HG03108 (cell line): ENCODE data around the gene RAB3A.
"Not testable (repeated sequence)": the region's sequence is repeated elsewhere in the genome, so short reads cannot be mapped to it uniquely, and the experiment has no call there.

Experiments
- ATAC-seq: cut with Tn5 transposase; IDR thresholded peaks from one replicate; pipeline ENCODE4 v1.9.1; 2021; ENCODE audit warnings: moderate library complexity; ENCODE audit not compliant: unreplicated experiment

The RAB3A gene

GRCh38 chr19:18224525-18225354, 20.9 kb upstream of the RAB3A start:
- peak; percentile 87 for ATAC-seq

DNA sequence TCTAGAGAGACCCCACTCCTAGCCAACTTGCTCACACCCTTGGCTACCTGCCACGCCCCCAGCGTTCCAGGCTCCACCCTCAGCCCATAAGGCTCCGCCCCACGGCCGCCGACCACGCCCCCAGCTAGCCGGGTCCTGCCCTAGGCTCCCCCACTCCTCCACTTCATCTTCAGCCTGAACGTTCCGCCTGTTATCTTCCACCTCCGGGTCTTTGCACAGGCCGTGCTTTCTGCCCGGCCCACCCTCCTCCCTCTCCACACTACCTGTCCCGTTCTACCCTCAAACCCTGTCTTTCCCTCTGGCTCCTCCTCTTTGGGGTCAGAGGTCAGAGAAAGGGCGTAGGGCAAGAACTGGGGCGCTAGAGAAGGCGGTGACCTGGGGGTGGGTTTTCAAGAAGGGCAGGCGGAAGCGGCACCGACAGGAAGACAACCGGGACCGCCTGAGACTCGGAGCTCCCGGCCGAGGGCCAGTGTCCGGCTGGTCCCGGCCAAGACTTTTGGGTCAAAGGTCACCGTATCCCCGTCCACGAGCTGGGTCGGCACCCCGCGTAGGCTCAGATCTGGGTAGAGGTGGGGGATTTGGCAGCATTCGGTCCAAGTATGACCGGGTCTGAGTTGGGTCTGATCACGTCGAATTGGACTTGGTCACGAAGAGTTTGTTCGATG, 20.1 kb upstream of the RAB3A start:
- no peak for ATAC-seq

GRCh38 chr19:18221815-18222725, 18.2 kb upstream of the RAB3A start:
- no peak for ATAC-seq

DNA sequence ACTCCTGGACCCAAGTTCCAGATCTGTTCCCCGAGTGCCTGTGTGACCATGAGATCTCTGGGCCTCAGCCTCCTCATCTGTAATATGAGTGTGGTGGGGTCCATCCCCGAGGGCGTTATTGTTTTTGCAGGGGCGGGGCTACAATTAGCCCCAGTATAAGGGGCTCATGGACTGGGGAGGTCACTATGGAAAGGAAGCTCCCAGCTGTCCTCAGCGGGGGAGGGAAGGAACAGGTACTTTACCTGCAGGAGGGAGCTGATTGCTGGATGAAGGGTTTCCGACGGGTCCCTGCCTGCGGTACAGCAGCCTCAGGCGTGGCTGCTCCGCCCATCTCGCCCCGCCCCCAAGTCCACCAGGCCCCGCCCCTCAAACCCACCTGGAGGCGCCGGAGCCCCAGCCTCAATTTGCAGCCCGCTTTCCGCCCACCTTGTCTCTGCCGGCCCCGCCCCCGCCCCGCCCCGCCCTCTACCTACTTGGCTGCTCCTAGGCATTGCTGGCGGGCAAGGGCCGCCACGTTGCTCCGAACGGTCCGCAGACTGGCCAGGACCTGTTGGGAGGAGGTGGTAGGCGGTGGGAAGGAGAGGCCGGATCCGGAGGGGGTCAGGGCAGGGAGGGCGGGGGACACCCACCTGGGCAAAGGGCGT, 16.9 kb upstream of the RAB3A start:
- no peak for ATAC-seq

DNA sequence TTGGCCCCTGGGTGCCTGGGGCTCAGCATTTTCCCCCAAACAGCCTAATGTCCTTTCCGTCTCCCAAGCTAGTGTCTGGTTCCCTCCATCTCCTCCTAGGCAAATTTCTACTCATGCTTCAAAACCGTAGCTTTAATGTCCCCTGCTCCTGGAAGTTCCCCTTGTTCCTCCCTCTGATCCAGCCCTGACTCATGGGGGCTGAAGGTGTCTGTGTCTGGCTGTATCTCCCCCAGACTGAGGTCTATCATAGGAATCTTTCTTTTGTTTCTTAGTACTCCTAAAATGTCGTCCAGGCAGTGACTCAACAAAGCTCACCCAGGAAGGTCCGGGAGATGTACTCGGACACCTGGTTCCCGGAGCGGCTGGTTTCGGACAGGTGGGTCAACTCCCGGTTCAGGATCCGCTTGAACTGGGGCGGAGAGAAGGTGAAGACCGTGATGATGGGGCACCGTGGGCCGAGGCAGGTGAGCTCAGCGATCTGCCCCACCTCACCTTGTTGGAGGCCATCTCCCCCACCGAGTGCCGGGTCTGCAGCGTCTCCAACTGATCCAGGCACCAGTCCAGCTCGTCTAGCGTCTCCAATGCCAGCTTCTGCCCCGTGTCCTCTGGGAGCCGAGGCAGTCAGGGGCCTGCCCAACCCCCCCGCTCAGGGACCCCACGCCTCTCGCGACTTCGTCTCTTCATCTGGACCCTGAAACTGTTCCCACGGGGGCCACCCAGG, 16.2 kb upstream of the RAB3A start:
- ATAC-seq: no peak

DNA sequence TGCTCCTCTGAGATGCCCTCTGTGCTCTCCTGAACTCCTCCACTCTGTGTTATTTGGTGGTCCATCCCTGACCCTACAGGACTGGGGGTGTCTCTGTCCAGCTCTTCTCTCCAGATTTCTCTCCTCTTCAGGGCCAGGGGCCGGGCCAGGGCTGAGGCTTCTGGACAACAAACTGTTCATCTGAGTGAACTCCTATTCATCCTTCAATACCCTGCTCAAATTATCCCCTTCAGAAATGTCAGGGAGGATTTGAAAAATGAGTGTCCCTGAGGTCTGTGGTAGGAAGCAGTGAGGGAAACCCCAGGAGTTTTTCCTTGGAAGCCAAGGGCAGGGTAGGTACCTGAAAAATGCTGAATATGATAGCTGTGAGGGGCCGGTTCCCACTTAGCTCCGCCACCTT, 14.8 kb upstream of the RAB3A start:
- no peak for ATAC-seq

DNA sequence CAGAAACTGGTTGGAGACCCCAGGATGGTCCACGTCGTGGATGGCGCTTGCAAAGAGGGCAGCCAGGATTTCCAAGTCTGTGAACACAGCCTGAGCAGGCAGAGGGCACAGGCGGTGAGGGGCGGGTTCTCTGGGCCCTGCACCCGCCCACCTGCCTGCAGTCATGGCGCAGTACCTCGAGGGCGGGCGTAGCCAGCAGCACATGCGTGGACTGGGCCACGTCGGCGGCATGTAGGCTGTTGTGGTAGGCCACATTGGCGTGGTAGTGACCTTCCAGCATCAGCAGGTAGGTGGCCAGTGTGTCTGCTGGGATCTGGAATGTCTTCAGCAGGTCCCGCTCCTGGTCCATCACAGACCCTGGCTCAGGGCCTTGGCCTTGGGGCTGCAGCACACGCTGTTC, 14.3 kb upstream of the RAB3A start:
- ATAC-seq: no peak

GRCh38 chr19:18216789-18217188, 12.9 kb upstream of the RAB3A start:
- ATAC-seq: no peak

GRCh38 chr19:18214779-18215433, 11.1 kb upstream of the RAB3A start:
- ATAC-seq: no peak

DNA sequence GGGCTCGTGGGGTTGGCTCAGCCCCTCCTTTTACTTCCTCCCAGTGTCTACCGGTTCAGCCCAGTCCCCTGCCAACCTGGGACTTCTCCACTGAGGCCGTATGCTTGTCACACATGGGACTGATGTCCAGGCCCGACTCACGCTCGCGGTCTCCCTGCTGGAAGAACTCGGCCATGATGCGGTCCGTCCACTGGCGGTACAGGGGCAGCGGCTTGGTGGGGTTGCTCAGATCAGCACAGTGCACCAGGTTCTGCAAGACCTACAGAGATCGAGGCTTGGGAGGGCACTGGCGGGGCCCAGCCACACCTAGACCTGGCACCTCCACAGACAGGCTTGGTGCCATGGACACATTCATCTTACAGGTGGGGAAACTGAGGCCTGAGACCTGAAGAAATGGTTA, 7.8 kb upstream of the RAB3A start:
- no peak for ATAC-seq

DNA sequence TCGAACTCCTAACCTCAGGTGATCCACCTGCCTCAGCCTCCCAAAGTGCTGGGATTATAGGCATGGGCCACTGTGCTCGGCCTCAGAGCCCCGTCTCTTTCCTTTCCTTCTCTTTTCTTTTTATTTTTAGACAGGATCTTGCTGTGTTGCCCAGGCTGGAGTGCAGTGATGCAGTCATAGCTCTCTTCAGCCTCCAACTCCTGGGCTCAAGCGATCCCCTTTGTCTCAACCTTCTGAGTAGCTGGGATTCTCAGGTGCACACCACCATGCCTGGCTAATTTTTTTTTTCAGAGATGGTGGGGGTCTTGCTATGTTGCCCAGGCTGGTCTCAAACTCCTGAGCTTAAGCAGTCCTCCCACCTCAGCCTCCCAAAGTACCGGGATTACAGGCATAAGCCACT, 6.1 kb upstream of the RAB3A start:
- ATAC-seq: not testable (repeated sequence)

DNA sequence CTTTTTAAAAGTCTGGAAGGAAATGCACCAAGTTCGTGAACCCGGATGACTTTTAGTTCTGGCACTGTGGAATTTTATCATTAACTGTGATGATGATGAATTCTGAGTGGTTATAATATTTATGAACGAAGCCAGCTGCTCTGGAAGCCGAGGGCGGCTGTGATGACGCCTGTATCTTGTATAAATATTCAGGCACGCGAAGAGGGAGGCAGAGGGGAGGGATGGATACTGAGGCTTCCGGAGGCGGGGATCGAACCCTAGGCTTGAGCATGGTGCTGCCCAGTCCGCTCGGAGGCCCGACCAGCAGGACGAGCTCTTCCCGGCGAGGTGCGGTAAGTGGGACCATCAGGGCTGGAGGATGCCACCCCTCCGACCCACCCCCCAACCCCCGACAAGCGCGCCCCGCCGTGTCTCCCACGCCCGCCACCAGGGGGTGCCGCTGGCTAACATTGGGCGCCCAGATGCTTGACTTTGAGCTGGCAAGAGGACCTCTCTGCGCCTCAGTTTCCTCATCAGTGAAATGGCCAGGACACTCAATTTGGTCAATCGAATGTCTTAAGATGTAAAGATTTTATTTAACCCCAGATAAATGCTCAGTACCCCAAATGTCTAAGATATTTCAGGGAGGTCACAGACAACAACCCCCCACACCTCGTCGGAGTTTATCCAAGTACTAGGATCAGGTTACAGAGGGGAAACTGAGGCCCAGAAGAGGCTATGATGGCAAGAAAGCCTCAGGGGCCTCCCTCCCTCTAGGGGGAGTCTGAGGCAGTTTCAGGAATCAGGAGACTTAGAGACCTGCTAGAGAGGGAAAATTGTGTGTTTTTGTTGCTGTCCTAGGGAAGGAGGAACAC, 4.5 kb upstream of the RAB3A start:
- ATAC-seq: no peak

DNA sequence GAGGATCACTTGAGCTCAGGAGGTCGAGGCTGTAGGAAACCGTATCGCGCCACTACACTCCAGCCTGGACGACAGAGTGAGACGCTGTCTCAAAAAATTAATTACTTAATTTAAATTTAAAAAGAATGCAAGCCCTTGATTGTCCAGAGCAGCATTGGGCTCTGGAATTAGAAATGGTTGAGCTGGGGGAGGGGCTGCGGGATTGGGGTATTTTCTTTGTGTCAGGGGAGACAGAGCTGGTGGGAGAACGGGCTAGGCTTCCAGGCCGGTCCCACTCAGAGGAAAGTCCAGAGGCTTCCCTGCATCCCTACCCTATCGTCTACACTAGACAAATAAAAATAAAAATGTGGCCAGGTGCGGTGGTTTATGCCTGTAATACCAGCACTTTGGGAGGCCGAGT, 2.2 kb upstream of the RAB3A start:
- ATAC-seq: no peak

DNA sequence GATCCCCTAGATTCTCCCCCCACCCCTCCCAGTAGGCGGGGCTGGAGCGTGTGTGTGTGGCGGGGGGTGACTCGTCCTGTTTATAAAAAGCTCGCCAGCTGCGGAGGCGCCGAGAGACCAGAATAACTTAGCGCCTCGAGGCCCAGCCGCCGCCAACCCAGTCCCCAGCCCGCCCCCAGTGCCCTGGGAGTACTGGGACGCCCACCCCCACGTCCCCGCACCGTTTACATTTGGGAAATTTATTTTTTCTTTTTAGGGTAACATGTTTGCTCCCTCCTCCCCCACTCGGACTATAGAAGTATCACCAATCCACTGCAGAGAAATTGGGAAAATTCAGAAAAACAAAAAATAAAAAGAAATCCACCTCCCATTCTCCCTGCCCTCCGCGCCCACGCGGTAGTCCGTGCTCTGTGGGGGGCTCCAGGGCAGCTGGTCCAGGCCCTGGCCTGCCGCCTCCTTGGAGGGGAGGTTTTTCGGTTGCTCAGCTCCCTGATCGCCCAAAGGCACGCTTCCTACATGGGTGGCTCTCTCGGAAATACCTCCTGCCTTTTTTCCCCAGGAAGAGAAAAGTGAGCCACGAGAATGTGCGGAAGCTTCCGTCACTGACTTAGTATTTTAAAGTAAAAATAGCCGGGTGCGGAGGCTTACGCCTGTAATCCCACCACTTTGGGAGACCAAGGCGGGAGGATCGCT, 1.5 kb upstream of the RAB3A start:
- ATAC-seq: no peak

DNA sequence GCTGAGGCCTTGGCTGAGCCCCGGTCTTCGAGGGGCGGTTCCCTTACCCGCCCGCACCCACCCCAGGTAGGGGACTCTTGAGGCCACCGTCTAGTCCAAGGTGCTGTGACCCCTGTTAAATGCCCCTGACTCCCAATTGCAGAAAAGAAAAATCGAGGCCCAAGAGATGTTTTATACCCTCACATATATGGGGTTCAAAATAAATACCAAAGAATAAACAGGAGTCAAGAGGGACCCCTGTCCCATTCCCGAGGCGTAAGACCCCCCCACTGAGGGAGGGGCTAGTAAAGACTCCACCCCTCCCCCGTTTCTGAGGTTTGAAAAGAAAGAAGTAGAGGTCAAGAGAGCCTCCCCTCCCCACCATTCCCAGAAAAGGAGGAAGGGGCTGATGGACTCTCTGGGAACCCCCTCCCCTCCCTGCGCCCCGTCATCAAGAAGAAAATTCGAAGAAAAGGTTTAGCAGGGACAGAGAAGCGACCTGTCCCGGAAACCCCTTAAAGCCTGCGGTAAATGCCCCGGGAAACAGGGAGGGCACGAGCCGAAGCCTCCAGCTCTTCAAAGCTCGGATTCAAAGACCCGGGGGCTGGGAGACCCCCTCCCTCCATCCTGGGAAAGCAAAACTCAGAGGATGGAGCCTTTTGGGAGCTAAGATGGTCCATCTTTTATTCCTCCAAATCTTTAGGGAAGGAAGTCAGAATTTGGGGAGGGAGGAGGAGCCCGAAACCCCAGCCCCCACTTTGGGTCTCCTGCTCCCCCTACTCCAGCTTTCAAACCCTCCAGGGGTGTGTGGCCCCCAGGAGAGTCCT, 755 bp upstream of the RAB3A start:
- ATAC-seq: peak; percentile 4

- ATAC-seq: no peak
These were observed 407 bp downstream of the RAB3A start for GRCh38 chr19:18203408-18203862.

- no peak for ATAC-seq
These were observed 949 bp downstream of the RAB3A start for GRCh38 chr19:18202778-18203407.
